K562 (cell line): Measurements from ENCODE around the gene CEP120. TPM values are rescaled to one million over a fixed set of nuclear protein-coding genes. Genes with fewer than 3 reads are reported as not detected.

Source experiments
- CXXC5 ChIP-seq: fragments of 250-450 bp; sonication (Bioruptor Pico); IDR thresholded peaks from 2 replicates; pipeline ENCODE4 v1.8.0; 2022; ENCODE audit warnings: inconsistent platforms, mild to moderate bottlenecking, moderate library complexity
- KAT8 ChIP-seq: fragments of 450-650 bp; IDR thresholded peaks from 2 replicates; pipeline ENCODE4 v1.6.1; 2016; ENCODE audit warnings: low read depth, mild to moderate bottlenecking
- MEIS2 ChIP-seq: fragments of 450-650 bp; IDR thresholded peaks from 2 replicates; pipeline ENCODE4 v1.6.1; 2014; ENCODE audit warnings: mild to moderate bottlenecking; ENCODE audit not compliant: partially characterized antibody
- PHF21A ChIP-seq: fragments of 450-650 bp; IDR thresholded peaks from 2 replicates; pipeline ENCODE4 v1.6.1; 2017; ENCODE audit warnings: low read depth, borderline replicate concordance
- PTTG1 ChIP-seq: fragments of 450-650 bp; IDR thresholded peaks from 2 replicates; pipeline ENCODE4 v1.6.1; 2016; ENCODE audit warnings: low read depth, mild to moderate bottlenecking, missing genetic modification characterization, missing compliant biosample characterization
- ZBTB40 ChIP-seq, 2 experiments: fragments of 450-650 bp in 1 of 2; sonication (generic) in 1 of 2; formaldehyde crosslinking in 1 of 2; IDR thresholded peaks; 2 replicates each; pipeline versions ENCODE4 v1.7.1 to v1.9.0; 2016 to 2022; ENCODE audit warnings: inconsistent platforms in 1 of 2, mild to moderate bottlenecking in 1 of 2, missing genetic modification reagents in 1 of 2
- ZBTB5 ChIP-seq: fragments of 450-650 bp; IDR thresholded peaks from 2 replicates; pipeline ENCODE4 v1.6.1; 2017; ENCODE audit warnings: antibody characterized with exemption
- polyA plus RNA-seq, 8 experiments: library from polyadenylated mRNA; depleted of rRNA in 4 of 8; stranded (reverse) in 5 of 8; unstranded in 3 of 8; fragments of >200 nt; fragmentation: Nextera tagmentation in 2 of 8; fragmentation: Illumina TruSeq in 1 of 8; extraction: Ambion mirVana in 2 of 8; extraction: Trizol in 1 of 8; gene quantifications; 2 replicates each; pipeline versions ENCODE4 v1.2.1 to v1.2.3, GENCODE V29; 2011 to 2014; ENCODE audit warnings: inconsistent platforms in 1 of 8, missing spikeins in 1 of 8
- total RNA-seq, 7 experiments: library from RNA; depleted of rRNA in 6 of 7; stranded (reverse); fragments of >200 nt in 6 of 7; fragmentation: Illumina TruSeq in 2 of 7; extraction: Trizol in 2 of 7; gene quantifications; 2 replicates each; pipeline versions ENCODE4 v1.2.1 to v1.2.3, GENCODE V29; 2011 to 2021; ENCODE audit warnings: low replicate concordance in 1 of 7

CEP120 gene
- total and polyA plus RNA-seq, 9 of the 15 experiments (the other 6 are each of a cell fraction or from before 2014, with no cell fraction given): 3.3 to 24.9 (median 14.4) TPM

GRCh38 chr5:123450114-123450513, 26.9 kb upstream of the CEP120 start (continued):
- TF ChIP-seq ZBTB40 (IDR thresholded peaks at IDR 0.05): no peak
- no peak for TF ChIP-seq ZBTB40 (CRISPR knock-in tag; IDR thresholded peaks at IDR 0.05)
- no peak for TF ChIP-seq PTTG1
- TF ChIP-seq MEIS2: no peak
- no peak for TF ChIP-seq ZBTB5
- TF ChIP-seq KAT8: no peak
- TF ChIP-seq PHF21A: no peak
- no peak for TF ChIP-seq CXXC5 (CRISPR knock-in tag)
